ENCODE data around the gene USP31.

Gene USP31

DNA sequence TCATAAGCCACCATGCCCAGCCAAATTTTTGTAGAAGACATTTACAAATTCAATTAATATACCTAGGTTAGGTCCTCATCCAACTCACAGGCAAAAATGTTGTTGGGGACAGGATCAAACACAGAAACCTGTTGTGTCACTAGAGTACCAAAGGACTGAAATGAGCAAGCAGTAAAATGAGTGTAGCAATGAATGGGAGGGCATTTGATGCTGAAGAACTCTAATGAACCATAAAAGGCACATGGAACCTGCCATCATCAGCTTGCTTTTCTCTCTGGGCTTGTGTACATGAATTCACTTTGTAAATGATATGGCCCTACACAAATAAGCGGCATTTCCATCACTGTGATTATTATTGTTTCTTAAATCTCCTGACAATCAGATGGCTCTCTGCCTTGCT lies 17.8 kb downstream of the USP31 start:
- no peak for TF ChIP-seq GATA2 (IDR thresholded peaks at IDR 0.05; ENCODE audit: low read depth, low read length)
- TF ChIP-seq GATA3 (IDR thresholded peaks at IDR 0.05; ENCODE audit: low read depth, low read length), result no peak

DNA sequence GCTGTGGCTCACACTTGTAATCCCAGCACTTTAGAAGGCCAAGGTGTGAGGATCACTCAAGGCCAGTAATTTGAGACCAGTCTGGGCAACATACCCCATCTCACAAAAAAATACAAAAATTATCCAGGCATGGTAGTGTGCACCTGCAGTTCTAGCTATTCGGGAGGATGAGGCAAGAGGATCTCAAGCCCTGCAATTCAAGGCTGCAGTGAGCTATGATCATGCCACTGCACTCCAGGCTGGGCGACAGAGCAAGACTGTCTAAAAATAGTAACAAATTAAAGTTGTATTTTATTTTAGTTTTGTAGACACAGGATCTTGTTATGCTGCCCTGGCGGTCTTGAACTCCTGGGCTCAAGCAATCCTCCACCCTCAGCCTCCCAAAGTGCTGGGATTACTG lies 18.2 kb downstream of the USP31 start:
- TF ChIP-seq GATA3 (IDR thresholded peaks at IDR 0.05; ENCODE audit: low read depth, low read length) (no peak), GATA2 (IDR thresholded peaks at IDR 0.05; ENCODE audit: low read depth, low read length) (no peak)

DNA sequence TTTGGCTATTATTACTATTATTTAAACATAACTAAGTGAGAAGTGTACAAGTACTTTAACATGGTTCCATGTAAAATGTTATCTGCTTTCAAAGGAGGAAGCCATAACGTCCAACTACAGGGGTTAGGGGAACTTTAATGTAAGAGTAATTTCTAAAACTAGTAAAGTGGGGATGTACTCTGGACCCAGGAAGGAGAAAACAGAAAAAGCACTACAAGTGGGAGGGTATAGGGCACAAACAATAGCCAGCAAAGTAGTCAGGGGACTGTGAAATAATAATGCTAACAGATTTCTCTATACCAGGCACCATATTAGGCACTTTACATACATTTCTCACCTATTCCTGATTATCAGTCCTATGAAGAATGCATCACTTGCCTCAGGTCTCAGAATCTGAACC lies 19.6 kb downstream of the USP31 start:
- TF ChIP-seq GATA3 (IDR thresholded peaks at IDR 0.05; ENCODE audit: low read depth, low read length) (no peak), GATA2 (IDR thresholded peaks at IDR 0.05; ENCODE audit: low read depth, low read length) (no peak)

DNA sequence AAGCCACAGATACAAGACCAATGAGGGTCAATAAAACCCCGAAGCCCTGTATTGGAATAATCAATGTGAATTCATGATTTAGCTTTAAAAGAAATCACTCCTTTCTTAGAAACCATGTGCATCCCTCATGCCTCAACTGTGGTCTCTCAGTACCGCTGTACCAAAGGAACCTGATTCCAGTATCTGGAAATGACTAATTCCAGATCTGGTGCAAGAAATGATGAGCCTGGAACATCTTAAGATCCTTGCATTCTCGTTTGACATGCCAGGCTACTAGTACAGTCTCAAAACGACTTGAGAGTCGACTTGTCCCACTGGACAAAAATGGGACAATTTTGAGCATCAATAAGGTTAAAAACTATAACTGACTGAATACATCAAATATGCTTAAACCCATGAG lies 21.2 kb downstream of the USP31 start:
- TF ChIP-seq GATA3 (IDR thresholded peaks at IDR 0.05; ENCODE audit: low read depth, low read length) (no peak), GATA2 (IDR thresholded peaks at IDR 0.05; ENCODE audit: low read depth, low read length) (no peak)

DNA sequence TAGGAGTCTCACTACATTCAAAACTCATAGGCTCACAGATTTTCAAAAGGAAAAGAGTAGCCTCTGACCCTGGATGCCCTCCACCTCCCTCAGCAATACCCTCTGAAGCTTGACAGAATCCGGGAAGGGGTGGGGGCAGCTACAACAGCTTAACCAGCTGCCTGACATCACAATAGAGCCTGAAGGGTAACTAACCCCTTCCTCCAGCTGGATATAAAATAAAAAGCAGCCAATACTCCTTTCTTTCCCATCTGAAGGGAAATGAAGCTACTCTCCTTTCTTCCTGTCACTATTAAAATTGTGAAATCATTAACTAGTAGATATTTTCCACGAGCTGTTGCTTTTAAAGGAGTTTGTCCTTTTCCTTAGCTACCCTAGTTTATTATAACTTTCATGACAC lies 24.0 kb downstream of the USP31 start:
- TF ChIP-seq GATA3 (IDR thresholded peaks at IDR 0.05; ENCODE audit: low read depth, low read length) (no peak), GATA2 (IDR thresholded peaks at IDR 0.05; ENCODE audit: low read depth, low read length) (no peak)

DNA sequence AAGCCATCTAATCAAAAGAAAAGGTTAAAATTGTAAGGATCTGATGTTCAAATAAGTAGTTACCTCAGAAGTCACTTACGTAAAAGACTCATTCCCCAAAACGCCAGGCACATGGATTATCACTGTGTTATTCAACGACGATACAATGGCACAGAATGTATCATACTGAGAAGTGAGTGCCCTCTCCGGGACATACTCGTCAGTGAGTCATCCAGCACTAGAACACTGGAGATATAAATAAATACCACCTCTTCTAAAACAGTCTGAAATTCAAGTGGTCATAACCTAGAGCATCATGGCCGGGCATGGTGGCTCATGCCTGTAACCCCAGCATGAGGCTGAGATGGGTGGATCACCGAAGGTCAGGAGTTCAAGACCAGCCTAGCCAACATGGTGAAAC lies 24.9 kb downstream of the USP31 start:
- TF ChIP-seq GATA2 (IDR thresholded peaks at IDR 0.05; ENCODE audit: low read depth, low read length) (no peak), GATA3 (IDR thresholded peaks at IDR 0.05; ENCODE audit: low read depth, low read length) (no peak)

DNA sequence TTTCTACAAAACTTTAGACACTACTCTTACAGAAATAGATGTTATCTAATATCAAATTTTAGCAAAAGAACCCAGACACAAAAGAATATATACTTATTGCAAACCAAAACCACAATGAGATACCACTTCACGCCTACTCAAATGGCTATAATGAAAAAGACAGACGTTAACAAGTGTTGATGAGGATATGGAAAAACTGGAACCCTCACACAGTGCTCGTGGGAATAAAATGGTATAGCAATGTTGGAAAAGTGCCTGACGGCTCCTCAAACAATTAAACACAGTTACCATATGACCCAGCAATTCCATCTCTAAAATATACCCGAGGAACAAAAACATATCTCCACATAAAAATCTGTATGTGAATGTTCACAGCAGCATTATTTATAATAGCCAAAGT lies 27.1 kb downstream of the USP31 start:
- TF ChIP-seq GATA2 (IDR thresholded peaks at IDR 0.05; ENCODE audit: low read depth, low read length) (no peak), GATA3 (IDR thresholded peaks at IDR 0.05; ENCODE audit: low read depth, low read length) (no peak)

DNA sequence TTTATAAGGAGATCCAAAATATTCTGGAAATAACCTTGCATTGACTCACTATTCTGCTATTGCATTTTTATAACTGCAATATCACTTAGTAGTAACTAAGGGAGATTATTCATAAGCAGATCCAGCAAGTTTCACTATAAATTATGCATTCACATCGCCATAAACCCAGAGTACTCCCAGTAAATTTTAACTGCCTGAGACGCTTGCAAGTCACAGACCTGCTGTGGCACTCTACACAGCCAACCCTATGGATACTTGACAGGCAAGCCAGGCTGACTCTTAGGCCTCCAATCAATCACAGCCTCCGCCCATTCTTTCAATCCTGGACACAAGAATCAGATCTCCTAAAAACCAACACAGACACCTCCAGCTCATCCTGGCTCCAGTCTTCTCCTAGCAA lies 28.2 kb downstream of the USP31 start:
- TF ChIP-seq GATA2 (IDR thresholded peaks at IDR 0.05; ENCODE audit: low read depth, low read length) (no peak), GATA3 (IDR thresholded peaks at IDR 0.05; ENCODE audit: low read depth, low read length) (no peak)

DNA sequence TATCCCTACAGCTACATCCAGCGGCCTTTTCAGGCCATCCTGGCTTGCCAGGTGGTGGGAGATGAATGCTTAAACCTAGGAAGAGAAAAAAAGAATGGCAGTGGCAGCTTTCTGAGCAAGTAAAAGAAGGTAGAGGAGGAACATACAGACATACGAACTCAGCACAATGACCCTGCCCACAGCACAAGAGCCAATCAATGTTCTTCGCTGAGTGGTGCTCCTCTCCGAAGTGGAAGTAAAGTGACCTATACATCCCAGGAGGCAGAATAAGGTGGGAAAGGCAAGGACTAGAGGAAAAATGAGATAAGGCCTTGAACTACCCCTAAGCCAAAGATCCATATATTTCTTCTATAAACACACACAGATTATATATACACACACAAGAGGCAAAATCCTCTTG lies 28.7 kb downstream of the USP31 start:
- TF ChIP-seq GATA2 (IDR thresholded peaks at IDR 0.05; ENCODE audit: low read depth, low read length), result no peak

DNA sequence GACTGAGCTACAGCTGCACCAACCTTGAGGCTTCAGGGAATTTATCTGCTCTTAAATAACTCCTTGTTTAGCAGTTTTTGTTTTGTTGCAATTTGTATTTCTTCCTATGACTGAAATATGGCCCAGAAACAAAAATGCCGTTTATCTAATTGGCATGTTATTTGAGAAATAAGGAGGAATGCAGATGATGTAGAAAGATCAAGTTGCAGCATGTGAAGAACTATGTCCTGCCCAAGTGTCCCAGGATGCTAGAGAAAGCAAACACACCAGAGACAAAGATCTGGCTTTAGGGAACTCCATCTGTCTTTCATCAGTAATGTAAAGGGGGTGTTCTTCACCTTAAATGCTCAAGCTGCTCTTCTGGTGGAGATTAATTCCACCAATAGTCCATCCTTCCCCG lies 29.7 kb downstream of the USP31 start:
- TF ChIP-seq GATA2 (IDR thresholded peaks at IDR 0.05; ENCODE audit: low read depth, low read length) (no peak), GATA3 (IDR thresholded peaks at IDR 0.05; ENCODE audit: low read depth, low read length) (no peak)

DNA sequence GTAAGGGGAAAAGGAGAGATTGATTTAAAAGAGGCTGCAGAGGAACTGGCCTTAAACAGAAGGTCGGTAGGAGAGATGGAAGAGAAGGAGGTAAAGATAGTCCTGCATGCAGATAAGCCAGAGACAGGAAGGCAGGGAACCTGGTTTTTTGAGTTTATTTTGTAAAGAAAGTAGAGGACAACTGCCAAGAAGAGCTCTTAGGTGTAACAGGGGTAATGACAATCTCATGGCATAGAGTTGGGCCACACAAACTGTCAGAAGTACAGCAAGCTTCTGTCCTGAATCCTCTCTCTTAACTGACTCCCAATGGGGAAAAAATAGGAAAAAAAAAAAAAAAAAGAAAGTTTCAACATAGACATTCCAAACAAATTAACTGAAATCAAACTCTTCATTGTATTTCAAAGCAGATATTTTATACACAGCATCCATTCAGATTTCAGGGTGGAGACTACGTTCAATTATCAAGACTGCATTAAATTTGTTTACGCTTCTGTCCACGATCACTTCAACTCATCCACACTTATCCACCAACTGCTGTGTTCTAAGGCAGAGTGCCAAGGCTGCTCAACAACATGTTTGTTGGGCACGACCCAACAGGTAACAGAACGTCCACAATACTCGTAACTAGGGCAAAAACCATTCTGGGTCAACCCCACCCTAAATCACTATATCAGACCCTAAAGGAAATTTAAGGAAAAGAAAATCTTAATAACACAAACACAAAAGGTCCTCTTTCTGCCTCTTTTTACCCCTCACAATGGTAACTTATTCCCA lies 34.9 kb downstream of the USP31 start:
- TF ChIP-seq GATA3 (IDR thresholded peaks at IDR 0.05; ENCODE audit: low read depth, low read length) (no peak), GATA2 (IDR thresholded peaks at IDR 0.05; ENCODE audit: low read depth, low read length) (no peak)

DNA sequence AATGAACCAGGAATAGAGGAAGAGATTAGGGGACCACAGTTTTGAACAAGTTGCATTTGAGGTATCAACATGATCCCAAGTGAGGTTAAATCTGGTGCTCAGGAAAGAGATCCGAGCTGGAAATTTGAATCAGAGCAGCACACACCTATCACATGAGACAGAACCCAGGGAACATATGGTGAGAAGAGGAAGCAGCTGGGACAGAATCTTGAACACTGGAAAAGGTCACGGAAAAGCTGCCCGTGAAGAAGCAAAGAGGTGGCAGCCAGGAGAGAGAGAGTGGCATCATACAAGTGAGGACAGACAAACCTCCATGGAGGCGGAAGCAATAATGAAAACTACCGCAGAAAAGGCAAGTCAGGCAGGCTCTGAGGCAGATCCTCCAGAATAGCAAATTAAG lies 36.1 kb downstream of the USP31 start:
- TF ChIP-seq GATA3 (IDR thresholded peaks at IDR 0.05; ENCODE audit: low read depth, low read length), result no peak
- no peak for TF ChIP-seq GATA2 (IDR thresholded peaks at IDR 0.05; ENCODE audit: low read depth, low read length)

DNA sequence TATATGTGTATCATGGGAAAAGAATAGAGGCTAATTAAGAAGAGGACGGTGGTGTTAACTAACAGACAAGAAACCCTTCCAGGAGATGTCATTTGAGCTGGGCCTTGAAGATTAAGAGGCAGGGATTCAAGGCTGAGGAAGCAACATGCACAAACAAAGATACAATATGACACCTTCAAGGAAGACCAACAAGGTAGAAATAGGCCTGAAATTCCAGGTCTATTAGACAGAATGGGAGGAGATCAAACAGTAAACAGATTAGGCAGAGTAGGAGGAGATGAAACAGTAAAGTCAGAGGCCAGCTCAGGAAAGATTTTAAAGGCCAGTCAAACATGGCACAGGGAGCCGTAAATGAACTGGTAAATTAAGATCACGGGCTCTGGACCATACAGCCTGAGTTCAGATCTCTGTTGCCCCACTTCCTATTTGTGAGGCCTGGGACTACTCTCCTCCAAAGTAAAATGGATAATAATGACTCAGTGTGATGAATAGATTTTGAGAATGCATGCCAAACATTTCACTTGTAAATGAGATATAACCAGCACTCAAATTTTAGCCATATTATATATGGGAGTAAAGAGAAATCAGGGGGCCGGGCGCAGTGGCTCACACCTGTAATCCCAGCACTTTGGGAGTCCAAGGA lies 38.9 kb downstream of the USP31 start:
- TF ChIP-seq GATA3 (IDR thresholded peaks at IDR 0.05; ENCODE audit: low read depth, low read length) (no peak), GATA2 (IDR thresholded peaks at IDR 0.05; ENCODE audit: low read depth, low read length) (no peak)

DNA sequence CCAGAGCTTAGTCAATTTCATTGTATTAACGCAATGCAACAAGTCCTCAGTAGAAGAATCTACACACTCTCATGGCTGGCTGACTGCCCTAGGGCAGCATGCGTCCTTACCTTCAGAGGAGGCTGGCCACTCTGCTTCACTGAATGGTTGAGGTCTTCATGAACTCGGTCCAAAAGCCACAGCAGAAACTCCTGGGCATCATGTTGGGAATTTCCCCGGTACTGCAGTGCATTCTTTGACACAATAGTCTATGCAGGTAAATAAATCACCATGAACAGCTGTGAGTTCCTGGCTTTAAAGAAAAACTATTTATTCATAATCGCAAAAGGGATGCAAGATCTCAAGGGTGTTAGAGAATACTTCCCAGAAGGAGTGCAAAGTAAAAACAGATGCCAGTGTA lies 41.3 kb downstream of the USP31 start:
- TF ChIP-seq GATA3 (IDR thresholded peaks at IDR 0.05; ENCODE audit: low read depth, low read length) (no peak), GATA2 (IDR thresholded peaks at IDR 0.05; ENCODE audit: low read depth, low read length) (no peak)

DNA sequence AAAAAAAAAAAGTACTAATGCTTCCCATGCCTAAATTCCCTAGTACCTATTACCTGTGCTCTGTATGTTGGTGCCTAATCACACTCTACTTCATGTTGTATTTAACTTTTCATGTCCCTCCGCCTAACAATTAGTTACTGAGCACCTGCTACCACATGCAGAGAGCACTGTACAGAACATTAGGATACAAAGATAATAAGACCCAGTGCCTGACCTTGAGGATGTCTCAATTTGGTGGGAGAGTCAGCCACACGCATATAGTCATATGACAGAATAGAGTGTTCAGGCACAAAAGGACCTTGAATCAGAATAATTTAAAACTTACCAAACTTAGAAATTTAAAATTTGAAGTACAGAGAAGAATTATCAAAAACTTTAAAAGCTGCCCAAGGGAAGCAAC lies 42.1 kb downstream of the USP31 start:
- no peak for TF ChIP-seq GATA2 (IDR thresholded peaks at IDR 0.05; ENCODE audit: low read depth, low read length)
- no peak for TF ChIP-seq GATA3 (IDR thresholded peaks at IDR 0.05; ENCODE audit: low read depth, low read length)

All from SH-SY5Y (cell line).